T-helper 9 cell (primary cell): ENCODE results near the gene CD3E.

Source experiments
- DNase-seq: peaks from one replicate; pipeline ENCODE4 v3.0.0-alpha.2; 2020

CD3E gene

GRCh38 chr11:118328745-118329144 lies 24.2 kb downstream of the CD3E start:
- no peak for DNase-seq

GRCh38 chr11:118334745-118335144 lies 30.2 kb downstream of the CD3E start:
- DNase-seq: no peak

GRCh38 chr11:118338637-118339061 lies 34.1 kb downstream of the CD3E start:
- DNase-seq: peak; percentile 80

- no peak for DNase-seq
These were observed 34.9 kb downstream of the CD3E start for GRCh38 chr11:118339281-118339961.

- DNase-seq: no peak
These were observed 35.9 kb downstream of the CD3E start for GRCh38 chr11:118340449-118340848.

GRCh38 chr11:118341261-118341660 lies 36.7 kb downstream of the CD3E start:
- no peak for DNase-seq

GRCh38 chr11:118341815-118342489 lies 37.4 kb downstream of the CD3E start:
- DNase-seq: no peak

GRCh38 chr11:118342503-118343161 lies 38.1 kb downstream of the CD3E start, which contains the start of gene CD3D:
Gene CD3D, minus strand, starts transcription at chr11:118342705. Its CDS starts 98 bp downstream, at chr11:118342607.
- peak; percentile 59 for DNase-seq

- DNase-seq: no peak
These were observed 38.7 kb downstream of the CD3E start for GRCh38 chr11:118343248-118343647.

- DNase-seq: peak; percentile 57
These were observed 39.5 kb downstream of the CD3E start, which contains the start of gene CD3G for GRCh38 chr11:118343981-118344515. Gene CD3G, plus strand, starts transcription at chr11:118344344. Its CDS starts 80 bp downstream, at chr11:118344424.

- no peak for DNase-seq
These were observed 44.9 kb downstream of the CD3E start for GRCh38 chr11:118349475-118349874.

GRCh38 chr11:118353084-118353710 lies 48.7 kb downstream of the CD3E start:
- no peak for DNase-seq

GRCh38 chr11:118358071-118358470 lies 53.5 kb downstream of the CD3E start:
- no peak for DNase-seq

- peak; percentile 97 for DNase-seq
These were observed 54.9 kb downstream of the CD3E start, which contains the start of gene UBE4A for GRCh38 chr11:118359295-118359958. Gene UBE4A, plus strand, starts transcription at chr11:118359600. Its CDS starts 5,481 bp downstream, at chr11:118365081.

GRCh38 chr11:118364956-118365615 lies 60.6 kb downstream of the CD3E start:
- DNase-seq: no peak
